Liver (tissue), 3 donors: ENCODE measurements around the gene KHNYN.
A peak's percentile ranks its signal among the peaks of the same experiment; 100 is the strongest.

Experiments
- CTCF ChIP-seq: fragments of 150-350 bp; IDR thresholded peaks from 2 replicates; pipeline ENCODE4 v1.5.1; 2017; ENCODE audit warnings: improper control_type of control experiment, low read depth, low read length; ENCODE audit not compliant: missing input control
- JUND ChIP-seq, 2 donors: IDR thresholded peaks; 2 replicates each; pipeline ENCODE4 v1.6.1; 2016; ENCODE audit warnings: antibody characterized with exemption in 2 of 2
- TF ChIP-seq, protein P1 (sequence below): IDR thresholded peaks from 2 replicates; pipeline ENCODE4 v1.6.1; 2016; ENCODE audit warnings: antibody characterized with exemption
- TF ChIP-seq, protein P2 (sequence below): IDR thresholded peaks from 2 replicates; pipeline ENCODE4 v1.6.1; 2016; ENCODE audit warnings: antibody characterized with exemption
- donor health status: healthy.
- donor health status: healthy.

DNA sequence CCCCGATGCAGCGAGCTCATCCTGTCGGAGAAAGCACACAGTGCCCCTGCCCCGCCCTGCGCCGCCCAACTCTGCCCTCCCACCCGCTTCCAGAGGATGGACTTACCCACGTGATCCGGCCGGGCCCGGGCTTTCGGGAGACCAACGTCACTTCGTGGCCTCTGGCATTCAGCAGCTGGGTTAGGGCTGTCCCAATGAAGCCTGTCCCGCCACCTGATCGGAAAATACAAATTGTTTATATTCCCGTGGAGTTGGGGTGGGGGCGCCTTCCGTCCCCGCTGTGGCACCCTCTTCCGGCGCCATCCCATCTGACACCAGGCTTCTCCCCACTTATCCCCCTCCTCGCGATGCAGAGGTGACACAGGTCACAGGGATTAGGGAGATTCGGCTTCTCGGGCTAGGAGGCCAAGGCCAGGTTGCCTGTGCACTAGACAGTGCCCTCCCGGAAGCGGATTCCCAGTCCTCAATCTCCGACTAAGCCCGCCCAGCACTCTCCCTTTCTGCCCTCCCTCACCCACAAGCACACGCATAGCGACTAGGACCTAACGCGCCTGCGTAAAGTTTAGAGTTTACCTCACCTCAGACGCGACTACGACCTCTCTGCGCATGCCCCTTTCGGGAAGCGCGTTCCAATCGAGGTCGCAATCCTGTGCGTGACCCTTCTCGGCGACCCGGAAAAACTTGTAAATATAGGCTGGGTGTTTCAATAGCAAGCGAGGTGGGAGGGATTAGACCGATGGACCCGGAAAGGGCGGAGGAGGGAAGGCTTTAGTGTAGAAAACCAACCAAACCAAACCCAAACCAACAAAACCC is 12.7 kb downstream of the KHNYN start, which contains the start of gene SDR39U1:
- TF ChIP-seq, protein P1, sequence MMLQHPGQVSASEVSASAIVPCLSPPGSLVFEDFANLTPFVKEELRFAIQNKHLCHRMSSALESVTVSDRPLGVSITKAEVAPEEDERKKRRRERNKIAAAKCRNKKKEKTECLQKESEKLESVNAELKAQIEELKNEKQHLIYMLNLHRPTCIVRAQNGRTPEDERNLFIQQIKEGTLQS, result peak; percentile 73
- TF ChIP-seq CTCF (no peak), JUND (IDR thresholded peaks at IDR 0.05) (peak in 1 of 2 donors; percentile 54)
- TF ChIP-seq, protein P2, sequence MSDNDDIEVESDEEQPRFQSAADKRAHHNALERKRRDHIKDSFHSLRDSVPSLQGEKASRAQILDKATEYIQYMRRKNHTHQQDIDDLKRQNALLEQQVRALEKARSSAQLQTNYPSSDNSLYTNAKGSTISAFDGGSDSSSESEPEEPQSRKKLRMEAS, result peak; percentile 63
